Kidney (tissue), 14 donors: ENCODE data around the gene MAST2. TPM values are rescaled to one million over a fixed set of nuclear protein-coding genes. Genes with fewer than 3 reads are reported as not detected.

Experiments used
- DNase-seq, 5 donors: peaks; one replicate each; pipeline ENCODE4 v3.0.0-alpha.2; 2013 to 2020
- FAIRE-seq: peaks from 2 replicates; lab custom pipeline; 2012; peaks lifted over from hg19 to GRCh38; lab: Jason Lieb, UNC
- H3K27ac ChIP-seq, 2 donors: one replicate each; pipeline ENCODE4 v1.7.0; 2013; ENCODE audit warnings: low read depth in 2 of 2, low read length in 2 of 2, inconsistent platforms in 1 of 2
- H3K27me3 ChIP-seq: one replicate; pipeline ENCODE4 v1.7.1; 2013; ENCODE audit warnings: low read length, inconsistent platforms; ENCODE audit not compliant: control insufficient read depth, insufficient read depth
- H3K36me3 ChIP-seq, 3 donors: one replicate each; pipeline versions ENCODE4 v1.7.0 to v1.7.1; 2013; ENCODE audit warnings: low read length in 3 of 3, control low read depth in 1 of 3, inconsistent platforms in 1 of 3; ENCODE audit not compliant: insufficient read depth in 3 of 3, control insufficient read depth in 2 of 3
- H3K4me1 ChIP-seq, 3 donors: one replicate each; pipeline versions ENCODE4 v1.7.0 to v1.7.1; 2013; ENCODE audit warnings: low read length in 3 of 3, inconsistent platforms in 1 of 3, low read depth in 1 of 3; ENCODE audit not compliant: control insufficient read depth in 2 of 3, insufficient read depth in 2 of 3
- H3K4me3 ChIP-seq, 3 donors: one replicate each; pipeline versions ENCODE4 v1.7.0 to v1.8.1; 2013; ENCODE audit warnings: low read length in 3 of 3, control low read depth in 1 of 3, inconsistent platforms in 1 of 3
- H3K9ac ChIP-seq, 3 donors: one replicate each; pipeline versions ENCODE4 v1.7.0 to v1.7.1; 2013; ENCODE audit warnings: low read length in 3 of 3, control low read depth in 1 of 3, inconsistent platforms in 1 of 3
- H3K9me3 ChIP-seq, 3 donors: one replicate each; pipeline versions ENCODE4 v1.7.0 to v1.7.1; 2013; ENCODE audit warnings: low read length in 3 of 3, control low read depth in 1 of 3, inconsistent platforms in 1 of 3; ENCODE audit not compliant: control insufficient read depth in 2 of 3, insufficient read depth in 1 of 3
- intact Hi-C: fragments of 100-400 bp; cut with DNase I; formaldehyde crosslinking; loops from one replicate; pipeline ENCODE4 v1.11.1; 2022
- polyA plus RNA-seq: library from polyadenylated mRNA; stranded (reverse); fragments of 350-450 nt; fragmentation: Illumina TruSeq; extraction: RNeasy Lipid Tissue Mini Kit (QIAGEN cat#74804); gene quantifications from one replicate; pipeline ENCODE4 v1.2.3, GENCODE V29; 2014; ENCODE audit warnings: low read depth, low replicate concordance; ENCODE audit not compliant: insufficient read depth
- total RNA-seq: library from RNA; stranded (reverse); fragmentation: NEBNext Ultra II Directional; extraction: Animal tissue kit (Norgen Biotek cat#: 25700); gene quantifications from one replicate; pipeline ENCODE4 v1.2.1, GENCODE V29; 2021
- TF ChIP-seq, protein P1 (sequence below): IDR thresholded peaks from 3 replicates; pipeline ENCODE4 v1.5.1; 2012; ENCODE audit warnings: mild to moderate bottlenecking, moderate library complexity, borderline replicate concordance; ENCODE audit not compliant: insufficient read depth; ENCODE audit errors: extremely low read depth
- donor health status: control.
- donor health status: control.
- donor health status: control.
- donor health status: control.
- donor health status: control.
- donor health status: DM: yes; HTN: yes; CAD: no.
- donor health status: Normal renal cell carcinoma (clear cell type).

MAST2 gene
- total and polyA plus RNA-seq, 2 donors from 2014 or later = 7.6 to 17.9 TPM

- no peaks in the 10 kb centered on the region for H3K36me3 ChIP-seq
- intact Hi-C loops = no loop called here
- no peak for FAIRE-seq
- H3K4me1 ChIP-seq = no peaks in the 10 kb centered on the region
- no peak overlapping the region for H3K9ac ChIP-seq
- H3K9me3 ChIP-seq = no peaks in the 10 kb centered on the region
- no peak overlapping the region for H3K27ac ChIP-seq
- TF ChIP-seq, protein P1, sequence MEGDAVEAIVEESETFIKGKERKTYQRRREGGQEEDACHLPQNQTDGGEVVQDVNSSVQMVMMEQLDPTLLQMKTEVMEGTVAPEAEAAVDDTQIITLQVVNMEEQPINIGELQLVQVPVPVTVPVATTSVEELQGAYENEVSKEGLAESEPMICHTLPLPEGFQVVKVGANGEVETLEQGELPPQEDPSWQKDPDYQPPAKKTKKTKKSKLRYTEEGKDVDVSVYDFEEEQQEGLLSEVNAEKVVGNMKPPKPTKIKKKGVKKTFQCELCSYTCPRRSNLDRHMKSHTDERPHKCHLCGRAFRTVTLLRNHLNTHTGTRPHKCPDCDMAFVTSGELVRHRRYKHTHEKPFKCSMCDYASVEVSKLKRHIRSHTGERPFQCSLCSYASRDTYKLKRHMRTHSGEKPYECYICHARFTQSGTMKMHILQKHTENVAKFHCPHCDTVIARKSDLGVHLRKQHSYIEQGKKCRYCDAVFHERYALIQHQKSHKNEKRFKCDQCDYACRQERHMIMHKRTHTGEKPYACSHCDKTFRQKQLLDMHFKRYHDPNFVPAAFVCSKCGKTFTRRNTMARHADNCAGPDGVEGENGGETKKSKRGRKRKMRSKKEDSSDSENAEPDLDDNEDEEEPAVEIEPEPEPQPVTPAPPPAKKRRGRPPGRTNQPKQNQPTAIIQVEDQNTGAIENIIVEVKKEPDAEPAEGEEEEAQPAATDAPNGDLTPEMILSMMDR = no peak
- DNase-seq = no peak
- no peak overlapping the region for H3K4me3 ChIP-seq
- no peaks in the 10 kb centered on the region for H3K27me3 ChIP-seq
These were observed 13.8 kb upstream of the MAST2 start for GRCh38 chr1:45789601-45790000.

DNA sequence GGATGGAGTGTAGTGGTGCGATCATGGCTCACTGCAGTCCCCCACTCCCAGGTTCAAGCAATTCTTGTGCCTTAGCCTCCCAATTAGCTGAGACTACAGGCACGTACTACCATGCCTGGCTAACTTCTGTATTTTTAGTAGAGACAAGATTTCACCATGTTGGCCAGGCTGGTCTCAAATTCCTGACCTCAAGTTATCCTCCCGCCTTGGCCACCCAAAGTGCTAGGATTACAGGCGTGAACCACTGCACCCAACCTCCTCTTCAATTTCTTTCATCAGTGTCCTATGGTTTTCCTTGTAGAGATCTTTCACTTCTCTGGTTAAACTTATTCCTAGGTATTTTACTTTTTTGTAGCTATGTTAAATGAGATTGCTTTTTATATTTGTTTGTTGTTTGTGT, 10.7 kb upstream of the MAST2 start:
- TF ChIP-seq, protein P1 = no peak
- no peak for FAIRE-seq

GRCh38 chr1:45793942-45794604, 9.3 kb upstream of the MAST2 start:
- no peaks in the 10 kb centered on the region for H3K36me3 ChIP-seq
- no peaks in the 10 kb centered on the region for H3K27me3 ChIP-seq
- intact Hi-C loops = no loop called here
- H3K4me3 ChIP-seq = no peak overlapping the region
- TF ChIP-seq, protein P1 = no peak
- no peaks in the 10 kb centered on the region for H3K9me3 ChIP-seq
- no peak overlapping the region for H3K9ac ChIP-seq
- DNase-seq (no peak), FAIRE-seq (no peak)
- H3K27ac ChIP-seq = no peak overlapping the region
- H3K4me1 ChIP-seq = no peaks in the 10 kb centered on the region

More for the DNA sequence above, 10.7 kb upstream of the MAST2 start:
- Histone ChIP-seq H3K27me3 (no peaks in the 10 kb centered on the region), H3K4me1 (no peaks in the 10 kb centered on the region), H3K36me3 (no peaks in the 10 kb centered on the region), H3K9me3 (no peaks in the 10 kb centered on the region), H3K27ac (no peak overlapping the region), H3K9ac (no peak overlapping the region), H3K4me3 (no peak overlapping the region)
- intact Hi-C loops = no loop called here
- no peak for DNase-seq
